NB4 (cell line): Measurements from ENCODE around the gene EGFL7.

ENCODE experiments used
- DNase-seq: peaks from one replicate; pipeline ENCODE4 v3.0.0; 2010; ENCODE audit warnings: low read depth
- H3K4me3 ChIP-seq: one replicate; pipeline ENCODE4 v1.5.1; 2011; ENCODE audit warnings: mild to moderate bottlenecking, low read depth, low read length, moderate library complexity
- CTCF ChIP-seq: IDR thresholded peaks from one replicate; pipeline ENCODE4 v1.5.1; 2012; ENCODE audit warnings: low read depth, low read length
- MAX ChIP-seq: IDR thresholded peaks from 2 replicates; pipeline ENCODE4 v1.6.1; 2011; ENCODE audit warnings: low read depth, low read length
- MYC ChIP-seq: IDR thresholded peaks from 2 replicates; pipeline ENCODE4 v1.6.1; 2011; ENCODE audit warnings: low read depth, low read length
- POLR2A ChIP-seq: IDR thresholded peaks from 2 replicates; pipeline ENCODE4 v1.6.1; 2011; ENCODE audit warnings: mild to moderate bottlenecking; ENCODE audit not compliant: insufficient read length; ENCODE audit errors: extremely low read depth

The EGFL7 gene

GRCh38 chr9:136671254-136671614, 8.5 kb downstream of the EGFL7 start:
- TF ChIP-seq MAX = no peak
- no peak for TF ChIP-seq CTCF
- TF ChIP-seq MYC = no peak
- TF ChIP-seq POLR2A = no peak
- peak; percentile 47 for DNase-seq
- H3K4me3 ChIP-seq = no peak overlapping the region

GRCh38 chr9:136671646-136672430, 9.1 kb downstream of the EGFL7 start:
- no peak overlapping the region for H3K4me3 ChIP-seq
- DNase-seq = peak; percentile 56
- TF ChIP-seq CTCF (peak; percentile 92), MAX (no peak), MYC (no peak)

GRCh38 chr9:136672431-136673087, 9.8 kb downstream of the EGFL7 start:
- DNase-seq = no peak
- no peak overlapping the region for H3K4me3 ChIP-seq
- TF ChIP-seq MYC = no peak
- no peak for TF ChIP-seq MAX
- no peak for TF ChIP-seq CTCF
- no peak for TF ChIP-seq POLR2A

- no peak for DNase-seq
- TF ChIP-seq MAX (no peak), POLR2A (no peak), MYC (no peak), CTCF (no peak)
- H3K4me3 ChIP-seq = no peak overlapping the region
These were observed 10.6 kb downstream of the EGFL7 start for GRCh38 chr9:136673088-136673974.

GRCh38 chr9:136673975-136674785, 11.5 kb downstream of the EGFL7 start:
- TF ChIP-seq POLR2A (no peak), MYC (no peak), CTCF (no peak), MAX (no peak)
- DNase-seq = no peak
- H3K4me3 ChIP-seq = no peak overlapping the region
